Measurements from ENCODE around the gene RCC1. TPM values are rescaled to one million over a fixed set of nuclear protein-coding genes. Genes with fewer than 3 reads are reported as not detected.
A peak's percentile ranks its signal among the peaks of the same experiment; 100 is the strongest.
"Not testable (repeated sequence)": the region's sequence is repeated elsewhere in the genome, so short reads cannot be mapped to it uniquely, and the experiment has no call there.

Gene RCC1
- total and polyA plus RNA-seq, 4 donors, result 9.0 to 17.0 (median 9.5) TPM

- Histone ChIP-seq H3K27ac (ENCODE audit: low read depth in 1 of 2, low read length in 2 of 2) (no peak overlapping the region), H3K4me1 (ENCODE audit: control insufficient read depth in 1 of 2, insufficient read depth in 2 of 2, low read length in 2 of 2) (no peaks in the 10 kb centered on the region), H3K9me3 (ENCODE audit: control insufficient read depth, low read length) (no peaks in the 10 kb centered on the region), H3K4me3 (ENCODE audit: low read length in 2 of 2) (peak overlapping the region in 1 of 2 donors; percentile 38), H3K27me3 (ENCODE audit: control insufficient read depth in 1 of 2, insufficient read depth in 2 of 2, low read length in 1 of 2) (no peaks in the 10 kb centered on the region), H3K36me3 (ENCODE audit: control insufficient read depth in 1 of 2, insufficient read depth in 2 of 2, low read length in 1 of 2) (peaks cover 0 to 3% of the 10 kb centered on the region in 2 donors)
- no peak for ATAC-seq (ENCODE audit: low FRiP score)
- intact Hi-C loops (cut with DNase I), result loop anchor here (5.0 to 10.0 kb wide), 2 partner anchors 360 to 367 kb away; no protein-coding TSS in a partner anchor
- 6 to 7% methylated on average over 7 of the region's 7 CpGs for WGBS, 2 donors
- DNase-seq, result no peak
Observed at GRCh38 chr1:28517649-28517999, 11.8 kb downstream of the RCC1 start.

GRCh38 chr1:28518000-28518744 lies 12.3 kb downstream of the RCC1 start:
- Histone ChIP-seq H3K9me3 (ENCODE audit: control insufficient read depth, low read length) (no peaks in the 10 kb centered on the region), H3K36me3 (ENCODE audit: control insufficient read depth in 1 of 2, insufficient read depth in 2 of 2, low read length in 1 of 2) (peaks cover 0 to 3% of the 10 kb centered on the region in 2 donors), H3K4me3 (ENCODE audit: low read length in 2 of 2) (peak overlapping the region; percentile 20 to 38), H3K27ac (ENCODE audit: low read depth in 1 of 2, low read length in 2 of 2) (peak overlapping the region in 1 of 2 donors; percentile 25), H3K4me1 (ENCODE audit: control insufficient read depth in 1 of 2, insufficient read depth in 2 of 2, low read length in 2 of 2) (no peaks in the 10 kb centered on the region), H3K27me3 (ENCODE audit: control insufficient read depth in 1 of 2, insufficient read depth in 2 of 2, low read length in 1 of 2) (no peaks in the 10 kb centered on the region)
- intact Hi-C loops (cut with DNase I), result loop anchor here (2.0 to 10.0 kb wide), 3 partner anchors 85 to 367 kb away; no protein-coding TSS in a partner anchor
- ATAC-seq (ENCODE audit: low FRiP score), result peak; percentile 97
- WGBS, 2 donors, result 0% methylated on average over 66 to 92 of the region's 92 CpGs
- DNase-seq, result peak; percentile 92 to 97

- Histone ChIP-seq H3K4me3 (ENCODE audit: low read length in 2 of 2) (peak overlapping the region; percentile 20 to 38), H3K36me3 (ENCODE audit: control insufficient read depth in 1 of 2, insufficient read depth in 2 of 2, low read length in 1 of 2) (no peaks in the 10 kb centered on the region), H3K27ac (ENCODE audit: low read depth in 1 of 2, low read length in 2 of 2) (no peak overlapping the region), H3K27me3 (ENCODE audit: control insufficient read depth in 1 of 2, insufficient read depth in 2 of 2, low read length in 1 of 2) (no peaks in the 10 kb centered on the region), H3K4me1 (ENCODE audit: control insufficient read depth in 1 of 2, insufficient read depth in 2 of 2, low read length in 2 of 2) (no peaks in the 10 kb centered on the region), H3K9me3 (ENCODE audit: control insufficient read depth, low read length) (no peaks in the 10 kb centered on the region)
- WGBS, 2 donors, result 9% methylated on average over 21 of the region's 21 CpGs
- intact Hi-C loops (cut with DNase I), result loop anchor here (2.0 to 10.0 kb wide), 3 partner anchors 84 to 366 kb away; no protein-coding TSS in a partner anchor
- no peak for DNase-seq
- ATAC-seq (ENCODE audit: low FRiP score), result no peak
Observed at GRCh38 chr1:28518745-28519341, 13.0 kb downstream of the RCC1 start.

GRCh38 chr1:28519946-28520725 lies 14.3 kb downstream of the RCC1 start:
- H3K4me1 ChIP-seq (ENCODE audit: control insufficient read depth in 1 of 2, insufficient read depth in 2 of 2, low read length in 2 of 2), result no peaks in the 10 kb centered on the region
- no peak for ATAC-seq (ENCODE audit: low FRiP score)
- H3K27me3 ChIP-seq (ENCODE audit: control insufficient read depth in 1 of 2, insufficient read depth in 2 of 2, low read length in 1 of 2), result no peaks in the 10 kb centered on the region
- H3K4me3 ChIP-seq (ENCODE audit: low read length in 2 of 2), result no peak overlapping the region
- H3K9me3 ChIP-seq (ENCODE audit: control insufficient read depth, low read length), result no peaks in the 10 kb centered on the region
- WGBS, 2 donors, result 82 to 86% methylated on average over 10 of the region's 10 CpGs
- no peak overlapping the region for H3K27ac ChIP-seq (ENCODE audit: low read depth in 1 of 2, low read length in 2 of 2)
- intact Hi-C loops (cut with DNase I), result loop anchor here (2.0 to 10.0 kb wide), 3 partner anchors 83 to 365 kb away; no protein-coding TSS in a partner anchor
- no peaks in the 10 kb centered on the region for H3K36me3 ChIP-seq (ENCODE audit: control insufficient read depth in 1 of 2, insufficient read depth in 2 of 2, low read length in 1 of 2)
- no peak for DNase-seq

GRCh38 chr1:28520796-28521195 lies 15.0 kb downstream of the RCC1 start:
- H3K36me3 ChIP-seq (ENCODE audit: control insufficient read depth in 1 of 2, insufficient read depth in 2 of 2, low read length in 1 of 2); DNase-seq; intact Hi-C loops (cut with DNase I); H3K9me3 ChIP-seq (ENCODE audit: control insufficient read depth, low read length); ATAC-seq (ENCODE audit: low FRiP score); H3K4me3 ChIP-seq (ENCODE audit: low read length in 2 of 2); H3K27ac ChIP-seq (ENCODE audit: low read depth in 1 of 2, low read length in 2 of 2); H3K4me1 ChIP-seq (ENCODE audit: control insufficient read depth in 1 of 2, insufficient read depth in 2 of 2, low read length in 2 of 2); H3K27me3 ChIP-seq (ENCODE audit: control insufficient read depth in 1 of 2, insufficient read depth in 2 of 2, low read length in 1 of 2): not testable (repeated sequence)
- WGBS, 2 donors, result 95 to 96% methylated on average over 12 of the region's 12 CpGs

GRCh38 chr1:28521502-28522164 lies 15.8 kb downstream of the RCC1 start:
- DNase-seq (no peak), ATAC-seq (ENCODE audit: low FRiP score) (no peak)
- Histone ChIP-seq H3K4me3 (ENCODE audit: low read length in 2 of 2) (no peak overlapping the region), H3K27ac (ENCODE audit: low read depth in 1 of 2, low read length in 2 of 2) (no peak overlapping the region), H3K27me3 (ENCODE audit: control insufficient read depth in 1 of 2, insufficient read depth in 2 of 2, low read length in 1 of 2) (no peaks in the 10 kb centered on the region), H3K9me3 (ENCODE audit: control insufficient read depth, low read length) (no peaks in the 10 kb centered on the region), H3K4me1 (ENCODE audit: control insufficient read depth in 1 of 2, insufficient read depth in 2 of 2, low read length in 2 of 2) (no peaks in the 10 kb centered on the region), H3K36me3 (ENCODE audit: control insufficient read depth in 1 of 2, insufficient read depth in 2 of 2, low read length in 1 of 2) (no peaks in the 10 kb centered on the region)
- intact Hi-C loops (cut with DNase I), result no loop called here
- WGBS, 2 donors, result 92 to 94% methylated on average over 6 of the region's 6 CpGs

GRCh38 chr1:28522537-28522936 lies 16.7 kb downstream of the RCC1 start:
- H3K4me1 ChIP-seq (ENCODE audit: control insufficient read depth in 1 of 2, insufficient read depth in 2 of 2, low read length in 2 of 2); H3K4me3 ChIP-seq (ENCODE audit: low read length in 2 of 2); ATAC-seq (ENCODE audit: low FRiP score); intact Hi-C loops (cut with DNase I); H3K36me3 ChIP-seq (ENCODE audit: control insufficient read depth in 1 of 2, insufficient read depth in 2 of 2, low read length in 1 of 2); H3K9me3 ChIP-seq (ENCODE audit: control insufficient read depth, low read length); DNase-seq; H3K27ac ChIP-seq (ENCODE audit: low read depth in 1 of 2, low read length in 2 of 2); H3K27me3 ChIP-seq (ENCODE audit: control insufficient read depth in 1 of 2, insufficient read depth in 2 of 2, low read length in 1 of 2): not testable (repeated sequence)
- WGBS, 2 donors, result 93 to 94% methylated on average over 9 of the region's 9 CpGs

GRCh38 chr1:28525002-28525642 lies 19.3 kb downstream of the RCC1 start:
- WGBS, 2 donors, result 79 to 85% methylated on average over 10 of the region's 10 CpGs
- H3K36me3 ChIP-seq (ENCODE audit: control insufficient read depth in 1 of 2, insufficient read depth in 2 of 2, low read length in 1 of 2); H3K27ac ChIP-seq (ENCODE audit: low read depth in 1 of 2, low read length in 2 of 2); H3K9me3 ChIP-seq (ENCODE audit: control insufficient read depth, low read length); ATAC-seq (ENCODE audit: low FRiP score); DNase-seq; H3K27me3 ChIP-seq (ENCODE audit: control insufficient read depth in 1 of 2, insufficient read depth in 2 of 2, low read length in 1 of 2); H3K4me1 ChIP-seq (ENCODE audit: control insufficient read depth in 1 of 2, insufficient read depth in 2 of 2, low read length in 2 of 2); H3K4me3 ChIP-seq (ENCODE audit: low read length in 2 of 2); intact Hi-C loops (cut with DNase I): not testable (repeated sequence)

Measured in aorta (tissue), 5 donors.